ENCODE results near the gene PDZD7.
A peak's percentile ranks its signal among the peaks of the same experiment; 100 is the strongest.

The PDZD7 gene

DNA sequence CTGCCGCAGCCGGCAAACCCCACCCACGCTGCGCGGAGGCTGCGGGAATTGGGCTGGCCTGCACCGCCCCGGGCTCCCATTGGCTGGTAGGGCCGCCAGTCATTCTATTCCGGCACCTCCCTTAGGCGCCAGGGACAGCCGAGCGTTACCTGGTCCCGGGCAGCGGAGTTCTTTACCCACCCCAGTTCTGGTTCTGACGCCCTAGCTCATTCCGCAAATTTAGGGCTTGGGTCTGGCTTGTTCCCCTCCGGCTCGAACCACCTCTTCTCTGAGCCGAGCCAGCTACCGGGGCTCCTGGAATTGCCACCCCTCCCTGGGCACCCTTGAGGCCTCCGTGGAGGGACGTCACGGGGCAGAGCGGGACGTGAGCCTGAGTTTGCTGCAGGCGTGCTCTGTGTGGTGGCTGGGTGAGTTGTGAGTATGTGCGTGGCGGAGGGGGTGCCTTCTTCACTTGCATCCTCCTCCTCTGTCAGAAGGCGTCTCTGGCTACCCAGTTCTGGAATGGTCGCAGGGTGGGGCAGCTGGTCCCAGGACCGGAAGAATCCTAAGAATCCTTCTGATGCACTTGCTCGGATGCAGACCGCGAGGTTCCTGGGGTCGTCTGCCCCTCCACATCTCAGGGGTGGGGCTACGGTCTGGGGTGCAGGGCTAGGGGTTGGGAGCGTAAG lies at the start of gene PDZD7, which contains the start of gene SFXN3:
TSS of gene PDZD7 (minus strand) at position 2 of the 668 bp plus-strand sequence. CDS start 910 bp downstream, outside the sequence.
TSS of gene SFXN3 (plus strand) at position 107 of the 668 bp plus-strand sequence. CDS start 3,461 bp downstream, outside the sequence.
- TF ChIP-seq, protein P1, sequence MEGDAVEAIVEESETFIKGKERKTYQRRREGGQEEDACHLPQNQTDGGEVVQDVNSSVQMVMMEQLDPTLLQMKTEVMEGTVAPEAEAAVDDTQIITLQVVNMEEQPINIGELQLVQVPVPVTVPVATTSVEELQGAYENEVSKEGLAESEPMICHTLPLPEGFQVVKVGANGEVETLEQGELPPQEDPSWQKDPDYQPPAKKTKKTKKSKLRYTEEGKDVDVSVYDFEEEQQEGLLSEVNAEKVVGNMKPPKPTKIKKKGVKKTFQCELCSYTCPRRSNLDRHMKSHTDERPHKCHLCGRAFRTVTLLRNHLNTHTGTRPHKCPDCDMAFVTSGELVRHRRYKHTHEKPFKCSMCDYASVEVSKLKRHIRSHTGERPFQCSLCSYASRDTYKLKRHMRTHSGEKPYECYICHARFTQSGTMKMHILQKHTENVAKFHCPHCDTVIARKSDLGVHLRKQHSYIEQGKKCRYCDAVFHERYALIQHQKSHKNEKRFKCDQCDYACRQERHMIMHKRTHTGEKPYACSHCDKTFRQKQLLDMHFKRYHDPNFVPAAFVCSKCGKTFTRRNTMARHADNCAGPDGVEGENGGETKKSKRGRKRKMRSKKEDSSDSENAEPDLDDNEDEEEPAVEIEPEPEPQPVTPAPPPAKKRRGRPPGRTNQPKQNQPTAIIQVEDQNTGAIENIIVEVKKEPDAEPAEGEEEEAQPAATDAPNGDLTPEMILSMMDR (IDR thresholded peaks at IDR 0.05; ENCODE audit: insufficient read depth, low read depth, low read length, missing control alignments): no peak
- peak within 1 kb of the TSS; percentile 71 for H3K4me3 ChIP-seq (ENCODE audit: low read length)
- peak; percentile 96 for DNase-seq (ENCODE audit: low read depth)

DNA sequence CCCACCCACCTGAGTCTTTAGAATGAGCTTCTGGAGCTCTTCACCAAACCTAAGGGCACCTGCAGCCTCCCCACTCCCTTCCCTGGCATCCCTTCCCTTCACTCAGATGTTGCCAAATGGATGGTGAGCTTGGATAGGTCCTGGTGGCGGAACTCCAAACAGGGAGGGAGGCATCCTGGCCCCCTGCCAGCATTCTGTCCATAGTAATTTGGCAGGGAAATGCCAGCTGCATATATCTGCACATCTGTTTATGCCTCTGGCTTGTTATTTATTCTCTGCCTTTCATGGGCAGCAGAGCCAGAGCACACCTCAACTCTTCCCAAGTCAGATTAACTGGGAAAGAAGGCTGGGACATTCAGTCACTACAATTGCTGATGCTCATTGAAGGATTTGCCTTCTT lies 48.9 kb upstream of the PDZD7 start:
- TF ChIP-seq, protein P1 (IDR thresholded peaks at IDR 0.05; ENCODE audit: insufficient read depth, low read depth, low read length, missing control alignments): no peak
- H3K4me3 ChIP-seq (ENCODE audit: low read length): no peak overlapping the region
- no peak for DNase-seq (ENCODE audit: low read depth)

DNA sequence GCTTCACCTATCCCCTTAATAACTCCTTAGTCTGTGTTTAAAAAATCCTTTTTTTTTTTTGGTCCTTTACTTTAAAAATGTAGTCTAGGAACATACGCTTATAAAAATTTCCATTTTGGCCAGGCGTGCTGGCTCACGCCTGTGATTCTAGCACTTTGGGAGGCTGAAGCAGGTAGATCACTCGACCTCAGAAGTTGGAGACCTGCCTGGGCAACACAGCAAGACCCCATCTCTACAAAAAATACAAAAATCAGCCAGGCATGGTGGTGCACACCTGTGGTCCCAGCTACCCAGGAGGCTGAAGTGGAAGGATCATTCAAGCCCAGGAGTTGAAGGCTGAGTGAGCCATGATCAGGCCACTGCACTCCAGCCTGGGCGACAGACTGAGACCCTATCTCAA lies 45.7 kb upstream of the PDZD7 start:
- TF ChIP-seq, protein P1 (IDR thresholded peaks at IDR 0.05; ENCODE audit: insufficient read depth, low read depth, low read length, missing control alignments): no peak
- no peak for DNase-seq (ENCODE audit: low read depth)
- no peak overlapping the region for H3K4me3 ChIP-seq (ENCODE audit: low read length)

DNA sequence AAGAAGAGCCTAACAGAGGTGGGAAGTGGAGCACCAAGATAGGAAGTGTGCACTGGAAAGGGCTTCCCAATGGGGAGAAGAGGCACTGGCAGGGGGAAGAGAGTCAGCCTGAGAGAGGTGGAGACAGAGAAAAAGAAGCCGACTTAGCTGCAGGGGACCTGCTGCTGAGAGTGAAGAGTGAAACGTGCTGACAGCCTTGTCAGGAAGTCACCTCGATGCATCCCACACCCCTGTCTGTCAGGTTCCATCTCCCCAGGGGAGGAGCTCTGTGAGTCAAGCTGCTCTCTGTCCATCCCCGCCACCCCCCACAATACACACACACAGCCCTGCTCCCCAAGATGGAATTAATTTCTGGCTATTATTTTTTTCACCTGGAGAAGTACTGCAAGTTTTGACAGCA lies 44.8 kb upstream of the PDZD7 start:
- TF ChIP-seq, protein P1 (IDR thresholded peaks at IDR 0.05; ENCODE audit: insufficient read depth, low read depth, low read length, missing control alignments): no peak
- no peak overlapping the region for H3K4me3 ChIP-seq (ENCODE audit: low read length)

DNA sequence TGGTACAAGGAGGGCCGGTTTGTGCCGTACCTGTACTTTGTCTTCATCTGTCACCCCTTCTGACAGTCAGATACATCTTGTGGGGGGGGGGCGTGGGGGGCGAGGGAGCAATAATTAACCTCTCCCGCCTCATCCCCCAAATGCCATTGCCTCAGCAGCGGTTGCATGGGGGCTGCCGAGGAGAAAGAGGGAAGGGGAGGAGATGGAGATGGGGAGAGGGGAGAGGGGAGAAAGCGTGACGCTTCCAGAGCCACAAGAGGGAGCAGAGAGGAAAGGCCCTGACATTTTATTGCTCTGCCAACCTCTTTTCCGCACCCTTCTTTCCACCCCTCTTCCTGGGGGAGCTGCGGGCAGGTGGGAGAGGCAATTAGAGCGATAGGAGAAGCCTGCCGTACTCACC lies 42.7 kb upstream of the PDZD7 start:
- DNase-seq (ENCODE audit: low read depth): no peak
- H3K4me3 ChIP-seq (ENCODE audit: low read length): no peak overlapping the region
- TF ChIP-seq, protein P1 (IDR thresholded peaks at IDR 0.05; ENCODE audit: insufficient read depth, low read depth, low read length, missing control alignments): no peak

More for the DNA sequence above, 44.8 kb upstream of the PDZD7 start:
- DNase-seq (ENCODE audit: low read depth): peak; percentile 30

DNA sequence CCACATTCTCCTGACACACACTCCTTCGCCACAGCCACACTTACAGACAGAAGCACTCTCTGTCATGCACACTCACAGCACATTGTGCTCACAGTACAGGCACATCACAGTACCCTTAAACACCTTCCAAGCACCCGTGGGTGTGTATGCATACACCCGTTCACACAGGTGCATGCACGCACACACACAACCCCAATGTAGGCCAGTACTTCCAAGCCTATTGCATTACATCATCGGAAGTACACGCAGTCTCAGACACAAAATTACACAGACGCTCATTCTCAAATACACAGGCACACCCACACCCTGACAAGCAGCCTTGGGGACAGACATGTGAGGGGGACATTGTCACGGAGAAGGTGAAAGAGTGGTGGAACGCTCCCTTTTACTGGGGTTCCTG lies 42.0 kb upstream of the PDZD7 start:
- DNase-seq (ENCODE audit: low read depth): peak; percentile 16
- TF ChIP-seq, protein P1 (IDR thresholded peaks at IDR 0.05; ENCODE audit: insufficient read depth, low read depth, low read length, missing control alignments): no peak
- H3K4me3 ChIP-seq (ENCODE audit: low read length): no peak overlapping the region

All from epithelial cell of esophagus (primary cell).